H1 (cell line): ENCODE results near the gene FGD6. TPM values are rescaled to one million over a fixed set of nuclear protein-coding genes. Genes with fewer than 3 reads are reported as not detected.

Source experiments
- CTCF ChIA-PET: fragments of 300-600 bp; sonication (Branson Sonifier 250); formaldehyde crosslinking; loops from one replicate; lab custom pipeline; 2021; ENCODE audit not compliant: partially characterized antibody; lab: Charles Lee
- POLR2A ChIA-PET: fragments of 300-600 bp; sonication (Branson Sonifier 250); formaldehyde crosslinking; loops from one replicate; lab custom pipeline; 2021; ENCODE audit warnings: inconsistent platforms; ENCODE audit not compliant: partially characterized antibody; lab: Charles Lee
- DNase-seq, 2 experiments: peaks; one replicate each; pipeline versions ENCODE4 v3.0.0 to v3.0.0-alpha.2; 2010 to 2022; ENCODE audit warnings: low spot score in 2 of 2, low read depth in 1 of 2, mixed read lengths in 1 of 2
- FAIRE-seq: peaks from 2 replicates; lab custom pipeline; 2011; peaks lifted over from hg19 to GRCh38; lab: Jason Lieb, UNC
- H2AFZ ChIP-seq: 2 replicates; pipeline ENCODE4 v1.8.1; 2012; ENCODE audit warnings: low read length, inconsistent platforms
- H2AK5ac ChIP-seq: 2 replicates; pipeline ENCODE4 v1.6.1; 2013; ENCODE audit warnings: low read depth, low read length
- H2BK120ac ChIP-seq: replicated peaks from 2 replicates; pipeline ENCODE3; 2013; ENCODE audit warnings: low read depth, low read length, inconsistent platforms
- H2BK12ac ChIP-seq: 2 replicates; pipeline ENCODE4 v1.6.1; 2013; ENCODE audit warnings: low read depth, low read length
- H2BK15ac ChIP-seq: 2 replicates; pipeline ENCODE4 v1.6.1; 2013; ENCODE audit warnings: low read length
- H2BK20ac ChIP-seq: 2 replicates; pipeline ENCODE4 v1.6.1; 2013; ENCODE audit warnings: low read length
- H2BK5ac ChIP-seq: 2 replicates; pipeline ENCODE4 v1.6.1; 2013; ENCODE audit warnings: low read depth, low read length
- H3K14ac ChIP-seq: 2 replicates; pipeline ENCODE4 v1.6.1; 2013; ENCODE audit warnings: inconsistent platforms; ENCODE audit not compliant: insufficient read length
- H3K18ac ChIP-seq: 2 replicates; pipeline ENCODE4 v1.6.1; 2013; ENCODE audit warnings: low read length; ENCODE audit errors: extremely low read depth
- H3K23ac ChIP-seq: 2 replicates; pipeline ENCODE4 v1.6.1; 2013; ENCODE audit warnings: inconsistent platforms; ENCODE audit not compliant: insufficient read length
- H3K23me2 ChIP-seq: 2 replicates; pipeline ENCODE4 v1.6.1; 2013; ENCODE audit warnings: low read depth, low read length
- H3K27ac ChIP-seq: 2 replicates; pipeline ENCODE4 v1.6.1; 2011; ENCODE audit warnings: low read depth, low read length, inconsistent platforms
- H3K27me3 ChIP-seq, 4 experiments: replicated peaks in 1 of 4; 1 replicate in 1 of 4; 2 replicates in 3 of 4; pipeline versions ENCODE4 v1.6.1 to v1.8.1; 2011 to 2013; ENCODE audit warnings: low read length in 3 of 4, mild to moderate bottlenecking in 3 of 4, inconsistent platforms in 2 of 4, mixed read lengths in 2 of 4, moderate library complexity in 1 of 4; ENCODE audit not compliant: control insufficient read depth in 3 of 4, insufficient read depth in 3 of 4; ENCODE audit errors: extremely low read depth in 1 of 4
- H3K36me3 ChIP-seq, 4 experiments: 2 replicates each; pipeline versions ENCODE4 v1.6.1 to v1.8.1; 2011 to 2013; ENCODE audit warnings: mild to moderate bottlenecking in 4 of 4, low read length in 3 of 4, moderate library complexity in 2 of 4, control low read depth in 1 of 4, inconsistent platforms in 1 of 4; ENCODE audit not compliant: insufficient read depth in 4 of 4, control insufficient read depth in 2 of 4
- H3K4ac ChIP-seq: replicated peaks from 2 replicates; pipeline ENCODE3; 2013; ENCODE audit warnings: low read length, low read depth, mixed read lengths, inconsistent platforms; ENCODE audit not compliant: insufficient read length
- H3K4me1 ChIP-seq, 4 experiments: replicated peaks in 1 of 4; 1 replicate in 1 of 4; 2 replicates in 3 of 4; pipeline versions ENCODE4 v1.6.1 to v1.8.1; 2011 to 2013; ENCODE audit warnings: low read length in 3 of 4, inconsistent platforms in 2 of 4, mixed read lengths in 1 of 4; ENCODE audit not compliant: insufficient read depth in 4 of 4, control insufficient read depth in 3 of 4
- H3K4me2 ChIP-seq, 2 experiments: 2 replicates each; pipeline versions ENCODE4 v1.6.1 to v1.8.1; 2011 to 2013; ENCODE audit warnings: low read depth in 2 of 2, low read length in 2 of 2, control low read depth in 1 of 2, inconsistent platforms in 1 of 2, mild to moderate bottlenecking in 1 of 2; ENCODE audit not compliant: insufficient read depth in 1 of 2
- H3K4me3 ChIP-seq, 4 experiments: fragments of 200-600, 300-600 bp in 1 of 4; sonication (generic), shearing (Covaris generic), sonication (Bioruptor Twin) in 1 of 4; 2 replicates each; pipeline versions ENCODE4 v1.5.1 to v1.8.1; 2011 to 2016; ENCODE audit warnings: low read length in 4 of 4, low read depth in 3 of 4, control low read depth in 2 of 4, inconsistent platforms in 2 of 4, mild to moderate bottlenecking in 2 of 4, mixed read lengths in 1 of 4, moderate library complexity in 1 of 4; ENCODE audit not compliant: insufficient read depth in 2 of 4; ENCODE audit errors: extremely low read depth in 1 of 4
- H3K56ac ChIP-seq: replicated peaks from 2 replicates; pipeline ENCODE3; 2013; ENCODE audit warnings: low read depth, mild to moderate bottlenecking, mixed read lengths, low read length, inconsistent platforms; ENCODE audit not compliant: insufficient read length
- H3K79me1 ChIP-seq: 2 replicates; pipeline ENCODE4 v1.6.1; 2013; ENCODE audit warnings: low read depth, low read length, control low read depth
- H3K79me2 ChIP-seq, 2 experiments: 2 replicates each; pipeline versions ENCODE4 v1.6.1 to v1.8.1; 2012 to 2013; ENCODE audit warnings: low read length in 2 of 2, mild to moderate bottlenecking in 2 of 2, inconsistent platforms in 1 of 2; ENCODE audit not compliant: insufficient read depth in 2 of 2, control insufficient read depth in 1 of 2
- H3K9ac ChIP-seq, 4 experiments: replicated peaks in 1 of 4; 1 replicate in 1 of 4; 2 replicates in 3 of 4; pipeline versions ENCODE4 v1.6.1 to v1.8.1; 2011 to 2013; ENCODE audit warnings: low read depth in 3 of 4, low read length in 3 of 4, control low read depth in 2 of 4, mild to moderate bottlenecking in 2 of 4, moderate library complexity in 2 of 4, inconsistent platforms in 1 of 4; ENCODE audit errors: extremely low read depth in 1 of 4
- H3K9me3 ChIP-seq, 2 experiments: 2 replicates each; pipeline versions ENCODE4 v1.6.1 to v1.8.1; 2012 to 2013; ENCODE audit warnings: mild to moderate bottlenecking in 2 of 2, moderate library complexity in 2 of 2, control low read depth in 1 of 2, inconsistent platforms in 1 of 2, low read depth in 1 of 2, low read length in 1 of 2, mixed read lengths in 1 of 2; ENCODE audit not compliant: insufficient read depth in 2 of 2
- H4K20me1 ChIP-seq, 2 experiments: replicated peaks in 1 of 2; 2 replicates each; pipeline versions ENCODE3 to v1.8.1; 2011 to 2013; ENCODE audit warnings: inconsistent platforms in 2 of 2, low read length in 2 of 2, mild to moderate bottlenecking in 1 of 2; ENCODE audit not compliant: insufficient read depth in 2 of 2, control insufficient read depth in 1 of 2
- H4K5ac ChIP-seq: 2 replicates; pipeline ENCODE4 v1.6.1; 2013; ENCODE audit warnings: low read length, low read depth, mixed read lengths, inconsistent platforms; ENCODE audit not compliant: insufficient read length
- H4K8ac ChIP-seq: 2 replicates; pipeline ENCODE4 v1.8.0; 2013; ENCODE audit warnings: mild to moderate bottlenecking, moderate library complexity, low read length, inconsistent platforms; ENCODE audit not compliant: insufficient read depth; ENCODE audit errors: extremely low read depth
- H4K91ac ChIP-seq: replicated peaks from 2 replicates; pipeline ENCODE3; 2013; ENCODE audit warnings: low read length, mixed read lengths, inconsistent platforms; ENCODE audit not compliant: insufficient read length
- ASH2L ChIP-seq: fragments of 200-600, 300-600 bp; sonication (generic); IDR thresholded peaks from one replicate; pipeline ENCODE4 v1.7.1; 2017; ENCODE audit warnings: low read length
- NANOG ChIP-seq: IDR thresholded peaks from 2 replicates; pipeline ENCODE4 v1.6.1; 2011; ENCODE audit warnings: low read length, low read depth, mild to moderate bottlenecking, inconsistent platforms; ENCODE audit not compliant: insufficient read depth, poor library complexity, severe bottlenecking
- NRF1 ChIP-seq: IDR thresholded peaks from 2 replicates; pipeline ENCODE4 v1.6.1; 2011; ENCODE audit warnings: mild to moderate bottlenecking, low read depth, low read length, improper control_type of control experiment
- POLR2A ChIP-seq, 2 experiments: IDR thresholded peaks; 1 replicate in 1 of 2; 2 replicates in 1 of 2; pipeline ENCODE4 v1.6.1; 2011; ENCODE audit warnings: low read depth in 2 of 2, low read length in 2 of 2, mild to moderate bottlenecking in 2 of 2; ENCODE audit errors: control extremely low read depth in 1 of 2
- SAP30 ChIP-seq: fragments of 300-600 bp; sonication (generic); IDR thresholded peaks from 2 replicates; pipeline ENCODE4 v1.7.1; 2012; ENCODE audit warnings: low read length, moderate library complexity, mild to moderate bottlenecking, inconsistent platforms; ENCODE audit not compliant: insufficient read depth, insufficient replicate concordance
- WGBS, 2 experiments: shearing (Covaris generic) in 1 of 2; methylation state at CpG; one replicate each; pipeline versions ENCODE4 v1.1.6 to v1.1.7; 2013 to 2015; ENCODE audit warnings: low lambda C conversion rate in 2 of 2, mixed read lengths in 2 of 2, inconsistent platforms in 1 of 2, low coverage in 1 of 2, missing lambda C conversion rate in 1 of 2; ENCODE audit not compliant: insufficient replicate concordance in 2 of 2, insufficient coverage in 1 of 2, insufficient read length in 1 of 2; ENCODE audit errors: extremely low coverage in 1 of 2, missing lambda C conversion rate in 1 of 2; 5-methylcytosine and 5-hydroxymethylcytosine counted together
- polyA plus RNA-seq, 7 experiments: library from polyadenylated mRNA; depleted of rRNA in 3 of 7; stranded (reverse) in 5 of 7; unstranded in 2 of 7; fragments of >200 nt in 5 of 7; fragments of 200-250 nt in 2 of 7; gene quantifications; 1 replicate in 5 of 7; 2 replicates in 1 of 7; 4 replicates in 1 of 7; pipeline versions ENCODE4 v1.2.1 to v1.2.3, GENCODE V29; 2011 to 2013; ENCODE audit warnings: missing spikeins in 2 of 7, mixed read lengths in 2 of 7
- total RNA-seq: library from RNA; stranded (reverse); fragmentation: NEBNext Ultra II Directional; extraction: Animal tissue kit (Norgen Biotek cat#: 25700); gene quantifications from 2 replicates; pipeline ENCODE4 v1.2.1, GENCODE V29; 2021

FGD6 gene
- total and polyA plus RNA-seq, 2 of the 8 experiments (the other 6 are each of a cell fraction or from before 2014, with no cell fraction given) = 12.2 to 24.3 TPM

GRCh38 chr12:95240556-95240955, 23.3 kb upstream of the FGD6 start:
- no peak overlapping the region for H2AK5ac ChIP-seq
- H4K20me1 ChIP-seq = peaks cover 0 to 6% of the 10 kb centered on the region in 2 experiments
- H2BK5ac ChIP-seq = no peak overlapping the region
- H3K4ac ChIP-seq = no peak overlapping the region
- 89% methylated on average over 2 of the region's 2 CpGs; no CpG with 5 or more reads in 1 of the 2 experiments for WGBS, 2 experiments
- H3K23me2 ChIP-seq = no peaks in the 10 kb centered on the region
- H3K4me3 ChIP-seq = no peak overlapping the region
- H2BK120ac ChIP-seq = no peak overlapping the region
- TF ChIP-seq NRF1 = no peak
- TF ChIP-seq ASH2L = no peak
- TF ChIP-seq SAP30 = no peak
- TF ChIP-seq NANOG = no peak
- no peak for TF ChIP-seq POLR2A (IDR thresholded peaks at IDR 0.05; ENCODE audit: control extremely low read depth in 1 of 2, low read depth in 2 of 2, low read length in 2 of 2)
- H3K79me1 ChIP-seq = no peaks in the 10 kb centered on the region; the same call in 1 of the 2 replicates
- H3K18ac ChIP-seq = no peak overlapping the region
- DNase-seq = no peak
- peaks cover 0 to 12% (median 5%) of the 10 kb centered on the region in 4 experiments; a peak in 2 of 8 replicates for H3K36me3 ChIP-seq
- POLR2A ChIA-PET = interaction anchor here (1.3 kb wide), 1 partner anchor 10 kb away, joined by 3 read pairs; no protein-coding TSS in a partner anchor
- H3K4me1 ChIP-seq = no peaks in the 10 kb centered on the region
- no peak overlapping the region for H2BK20ac ChIP-seq
- no peak for FAIRE-seq
- no peak overlapping the region for H3K23ac ChIP-seq
- no peak overlapping the region for H3K27ac ChIP-seq
- no peak overlapping the region for H3K14ac ChIP-seq
- no peak overlapping the region for H4K91ac ChIP-seq
- no peak overlapping the region for H3K4me2 ChIP-seq
- no peak overlapping the region for H2BK15ac ChIP-seq
- no peak overlapping the region for H4K5ac ChIP-seq
- no peak overlapping the region for H3K56ac ChIP-seq
- no peak overlapping the region for H2BK12ac ChIP-seq
- peaks cover 0 to 81% of the 10 kb centered on the region in 2 experiments; a peak in 3 of 4 replicates for H3K79me2 ChIP-seq
- no peak overlapping the region for H4K8ac ChIP-seq
- peaks cover 0 to 8% of the 10 kb centered on the region in 2 experiments; a peak in 1 of 4 replicates for H3K9me3 ChIP-seq
- CTCF ChIA-PET = interaction anchor here (0.6 kb wide), 1 partner anchor 167 kb away, joined by 3 read pairs; no protein-coding TSS in a partner anchor
- H2AFZ ChIP-seq = no peak overlapping the region
- no peaks in the 10 kb centered on the region for H3K27me3 ChIP-seq
- H3K9ac ChIP-seq = no peak overlapping the region
